Brain pericyte (primary cell): ENCODE data around the gene INO80.

Source experiments
- DNase-seq: peaks from one replicate; pipeline ENCODE4 v3.0.0-alpha.2; 2012; ENCODE audit warnings: low read depth, low spot score

The INO80 gene

DNA sequence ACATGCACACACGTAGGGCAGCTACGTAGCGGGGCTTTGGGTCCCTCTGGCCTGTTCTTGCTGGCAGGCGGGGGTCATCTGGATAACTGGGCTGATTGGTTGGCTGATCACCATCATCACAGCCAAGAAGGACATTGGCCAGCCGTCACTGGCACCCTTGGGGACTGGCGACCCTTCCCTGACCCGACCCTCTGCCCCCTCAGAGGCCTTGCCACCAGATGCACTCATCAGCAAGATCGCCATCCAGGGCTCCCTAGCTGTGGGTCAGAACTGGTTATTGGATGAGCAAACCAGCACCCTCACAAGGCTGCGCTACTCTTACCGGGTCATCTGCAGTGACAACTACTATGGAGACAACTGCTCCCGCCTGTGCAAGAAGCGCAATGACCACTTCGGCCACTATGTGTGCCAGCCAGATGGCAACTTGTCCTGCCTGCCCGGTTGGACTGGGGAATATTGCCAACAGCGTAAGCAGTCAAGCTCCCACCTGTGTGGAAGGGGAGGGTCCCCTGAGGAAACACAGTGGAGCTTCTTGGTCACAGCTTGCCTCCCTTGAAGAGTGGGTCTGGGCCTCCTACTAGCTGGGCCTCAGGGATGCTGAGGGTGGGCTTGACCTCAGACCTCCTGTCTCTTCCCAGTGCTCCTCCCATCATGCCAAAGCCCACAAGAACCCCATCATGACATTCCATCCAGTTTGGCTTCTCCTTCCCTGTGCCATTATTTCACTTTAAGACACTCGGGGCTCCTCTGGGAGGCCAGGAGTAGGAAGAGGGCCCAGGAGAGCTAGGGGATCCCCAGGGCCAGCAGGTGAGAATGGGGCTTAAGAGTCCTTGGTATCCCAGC is 184.6 kb downstream of the INO80 start:
- DNase-seq, result no peak

DNA sequence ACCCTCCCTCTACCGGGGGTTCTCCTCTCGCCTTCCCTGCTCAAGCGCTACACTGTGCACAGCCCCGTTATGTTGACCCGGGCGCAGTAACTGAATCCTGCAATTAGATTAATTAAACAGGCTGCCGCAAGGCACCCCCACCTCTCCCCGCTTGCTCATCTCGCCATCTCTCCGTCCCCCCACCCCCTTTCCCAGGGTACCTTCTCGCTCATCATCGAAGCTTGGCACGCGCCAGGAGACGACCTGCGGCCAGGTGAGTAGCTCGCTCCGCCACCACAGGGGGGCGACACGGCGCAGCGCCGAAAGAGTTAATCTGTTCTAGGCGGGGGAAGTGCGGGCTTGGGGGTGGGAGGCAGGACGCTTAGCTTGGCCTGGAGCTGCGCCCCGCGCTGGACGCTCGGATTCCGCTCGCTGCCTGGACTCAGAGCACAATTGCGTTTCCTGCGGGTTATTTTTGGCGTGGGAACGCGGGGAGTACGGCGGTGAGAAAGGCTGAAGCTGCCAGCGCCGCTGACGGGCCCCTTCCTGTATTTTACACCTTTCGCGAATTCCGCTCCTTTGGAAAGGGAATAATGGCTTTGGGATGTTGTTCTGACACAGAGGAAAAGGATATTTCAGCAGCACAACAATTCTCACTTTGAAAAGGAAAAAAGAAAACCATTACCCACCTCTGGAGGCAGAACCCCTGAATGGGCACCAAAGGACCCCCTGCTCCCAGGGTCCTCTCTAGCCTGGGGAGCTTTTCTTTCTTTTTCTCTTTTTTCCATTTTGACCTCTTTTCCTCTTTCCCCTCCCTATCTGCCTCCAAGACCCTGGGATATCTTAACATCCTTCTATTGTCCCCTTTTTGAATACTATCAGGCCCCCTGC is 185.4 kb downstream of the INO80 start:
- DNase-seq, result no peak

DNA sequence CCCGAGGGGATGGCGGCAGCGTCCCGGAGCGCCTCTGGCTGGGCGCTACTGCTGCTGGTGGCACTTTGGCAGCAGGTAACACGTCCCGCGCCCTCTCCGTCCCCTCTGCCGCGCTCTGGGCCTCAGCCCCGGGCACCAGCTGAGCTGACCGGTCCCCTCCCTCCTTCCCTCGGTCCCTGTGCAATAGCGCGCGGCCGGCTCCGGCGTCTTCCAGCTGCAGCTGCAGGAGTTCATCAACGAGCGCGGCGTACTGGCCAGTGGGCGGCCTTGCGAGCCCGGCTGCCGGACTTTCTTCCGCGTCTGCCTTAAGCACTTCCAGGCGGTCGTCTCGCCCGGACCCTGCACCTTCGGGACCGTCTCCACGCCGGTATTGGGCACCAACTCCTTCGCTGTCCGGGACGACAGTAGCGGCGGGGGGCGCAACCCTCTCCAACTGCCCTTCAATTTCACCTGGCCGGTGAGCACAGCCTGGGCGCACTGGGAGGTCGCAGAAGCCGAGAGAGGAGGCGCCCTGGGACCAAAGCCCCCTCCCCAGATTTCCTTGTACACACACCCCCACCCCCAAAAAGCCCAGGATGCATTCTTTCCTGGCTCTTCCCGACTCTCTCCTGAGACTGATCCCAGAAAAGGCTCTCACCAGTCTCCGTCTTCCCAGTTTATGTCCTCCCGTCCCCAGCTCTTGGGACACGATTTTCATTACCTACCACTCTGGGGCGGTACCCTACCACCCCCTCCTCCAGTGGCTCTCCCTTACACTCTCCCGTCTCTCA is 186.2 kb downstream of the INO80 start:
- no peak for DNase-seq
